HepG2 (cell line): Measurements from ENCODE around the gene POLR3GL. TPM values are rescaled to one million over a fixed set of nuclear protein-coding genes. Genes with fewer than 3 reads are reported as not detected.

Experiments
- ATAC-seq: fragments of 200-7000 bp; cut with Tn5 transposase; 3 replicates; pipeline ENCODE4 v1.9.1; 2020; ENCODE audit warnings: mild to moderate bottlenecking, moderate library complexity
- BruUV-seq: library from RNA; stranded (reverse); fragments of 400-500 nt; replicated peaks from 2 replicates; lab custom pipeline; 2021; lab: Mats Ljungman, UMichigan
- CTCF ChIA-PET: fragments of 300-600 bp; formaldehyde crosslinking; extraction: SDS; loops from one replicate; lab custom pipeline; 2021; ENCODE audit warnings: low total read pairs, inconsistent platforms, low intra/inter-chr PET ratio; lab: Yijun Ruan, JAX
- POLR2A ChIA-PET: fragments of 350-600 bp; sonication (Branson Sonifier 250); formaldehyde crosslinking; loops from one replicate; lab custom pipeline; 2020; ENCODE audit warnings: antibody characterized with exemption, inconsistent platforms; lab: Yijun Ruan, JAX
- DNase-seq: peaks from one replicate; pipeline ENCODE4 v3.0.0-alpha.2; 2015; ENCODE audit warnings: low spot score
- FAIRE-seq: peaks from 3 replicates; lab custom pipeline; 2011; peaks lifted over from hg19 to GRCh38; lab: Jason Lieb, UNC
- H2AFZ ChIP-seq: one replicate; pipeline ENCODE4 v1.6.1; 2011; ENCODE audit warnings: low read length, inconsistent platforms
- H3K27ac ChIP-seq: fragments of 300-600 bp; 3 replicates; pipeline ENCODE4 v1.8.0; 2011; ENCODE audit warnings: mixed run types, mild to moderate bottlenecking, mixed read lengths, low read length, inconsistent platforms; ENCODE audit not compliant: insufficient read depth; ENCODE audit errors: extremely low read length
- H3K27me3 ChIP-seq, 2 experiments: fragments of 200-600 bp in 1 of 2; 2 replicates in 1 of 2; 3 replicates in 1 of 2; pipeline versions ENCODE4 v1.6.0 to v1.8.0; 2011; ENCODE audit warnings: low read length in 2 of 2, mild to moderate bottlenecking in 2 of 2, moderate library complexity in 2 of 2, inconsistent platforms in 1 of 2; ENCODE audit not compliant: insufficient read depth in 2 of 2, control insufficient read depth in 1 of 2
- H3K36me3 ChIP-seq, 2 experiments: fragments of 200-600 bp in 1 of 2; replicated peaks in 1 of 2; 2 replicates in 1 of 2; 3 replicates in 1 of 2; pipeline versions ENCODE4 v1.5.1 to v1.8.0; 2011; ENCODE audit warnings: low read length in 2 of 2, inconsistent platforms in 1 of 2; ENCODE audit not compliant: insufficient read depth in 2 of 2, control insufficient read depth in 1 of 2
- H3K4me1 ChIP-seq: 2 replicates; pipeline ENCODE4 v1.5.1; 2012; ENCODE audit warnings: low read length, inconsistent platforms; ENCODE audit not compliant: insufficient read depth
- H3K4me2 ChIP-seq: 2 replicates; pipeline ENCODE4 v1.6.0; 2011; ENCODE audit warnings: low read depth, low read length, inconsistent platforms
- H3K4me3 ChIP-seq, 3 experiments: fragments of 200-600 bp in 1 of 3; sonication (generic), shearing (Covaris generic) in 1 of 3; replicated peaks in 1 of 3; 2 replicates each; pipeline ENCODE4 v1.5.1; 2011 to 2016; ENCODE audit warnings: low read length in 3 of 3, inconsistent platforms in 2 of 3, low read depth in 2 of 3, mild to moderate bottlenecking in 2 of 3, control low read depth in 1 of 3, mixed read lengths in 1 of 3; ENCODE audit not compliant: insufficient read depth in 1 of 3
- H3K79me2 ChIP-seq: one replicate; pipeline ENCODE4 v1.6.1; 2011; ENCODE audit warnings: low read length, inconsistent platforms; ENCODE audit not compliant: insufficient read depth
- H3K9ac ChIP-seq: 2 replicates; pipeline ENCODE4 v1.6.0; 2011; ENCODE audit warnings: mild to moderate bottlenecking, low read depth, low read length, inconsistent platforms; ENCODE audit not compliant: insufficient read depth
- H3K9me3 ChIP-seq: 2 replicates; pipeline ENCODE4 v1.5.1; 2012; ENCODE audit warnings: mild to moderate bottlenecking, low read length
- H4K20me1 ChIP-seq: 2 replicates; pipeline ENCODE4 v1.6.0; 2011; ENCODE audit warnings: inconsistent platforms, mild to moderate bottlenecking, low read length, moderate library complexity; ENCODE audit not compliant: insufficient read depth
- CTCF ChIP-seq: sonication (generic); formaldehyde crosslinking; IDR thresholded peaks from 2 replicates; pipeline ENCODE4 v1.5.0; 2020; ENCODE audit warnings: mild to moderate bottlenecking, missing genetic modification reagents, moderate library complexity
- LCORL ChIP-seq, 2 experiments: fragments of 450-650 bp in 1 of 2; sonication (generic) in 1 of 2; formaldehyde crosslinking in 1 of 2; IDR thresholded peaks; 2 replicates each; pipeline versions ENCODE4 v1.5.0 to v1.6.1; 2017 to 2020; ENCODE audit warnings: antibody characterized with exemption in 1 of 2, missing genetic modification reagents in 1 of 2
- MED1 ChIP-seq: sonication (generic); formaldehyde crosslinking; IDR thresholded peaks from 2 replicates; pipeline ENCODE4 v1.4.0; 2020; ENCODE audit warnings: missing genetic modification reagents
- NFYC ChIP-seq: IDR thresholded peaks from 2 replicates; pipeline ENCODE4 v1.6.1; 2016; ENCODE audit warnings: missing genetic modification reagents, missing compliant biosample characterization
- ONECUT2 ChIP-seq: sonication (generic); formaldehyde crosslinking; IDR thresholded peaks from 2 replicates; pipeline ENCODE4 v1.4.0; 2020; ENCODE audit warnings: missing genetic modification reagents
- PHF20 ChIP-seq: sonication (generic); formaldehyde crosslinking; IDR thresholded peaks from 2 replicates; pipeline ENCODE4 v1.5.0; 2020; ENCODE audit warnings: mild to moderate bottlenecking, missing genetic modification reagents
- RARA ChIP-seq: IDR thresholded peaks from 2 replicates; pipeline ENCODE4 v1.6.1; 2016; ENCODE audit warnings: missing genetic modification reagents, missing compliant biosample characterization
- RBFOX2 ChIP-seq: fragments of 200-400 bp; formaldehyde crosslinking; IDR thresholded peaks from 2 replicates; pipeline ENCODE4 v1.6.1; 2017; ENCODE audit warnings: low read depth, mild to moderate bottlenecking, low read length
- SALL1 ChIP-seq: sonication (generic); formaldehyde crosslinking; IDR thresholded peaks from 2 replicates; pipeline ENCODE4 v1.8.0; 2022; ENCODE audit warnings: mild to moderate bottlenecking, missing genetic modification reagents
- SIX4 ChIP-seq: sonication (generic); formaldehyde crosslinking; IDR thresholded peaks from 2 replicates; pipeline ENCODE4 v1.4.0; 2020; ENCODE audit warnings: missing genetic modification reagents
- SKI ChIP-seq: fragments of 450-650 bp; IDR thresholded peaks from one replicate; pipeline ENCODE4 v1.6.1; 2018; ENCODE audit warnings: mild to moderate bottlenecking; ENCODE audit not compliant: partially characterized antibody
- STAG1 ChIP-seq: sonication (generic); formaldehyde crosslinking; IDR thresholded peaks from 2 replicates; pipeline ENCODE4 v1.4.0; 2020; ENCODE audit warnings: missing genetic modification reagents
- TEAD3 ChIP-seq: optimal IDR thresholded peaks from 2 replicates; pipeline ENCODE3; 2016; ENCODE audit warnings: borderline replicate concordance
- TOE1 ChIP-seq: sonication (generic); formaldehyde crosslinking; IDR thresholded peaks from 2 replicates; pipeline ENCODE4 v1.4.0; 2020; ENCODE audit warnings: mild to moderate bottlenecking, missing genetic modification reagents
- ZNF460 ChIP-seq: sonication (generic); formaldehyde crosslinking; IDR thresholded peaks from 2 replicates; pipeline ENCODE4 v1.5.1; 2020; ENCODE audit warnings: missing genetic modification reagents, mild to moderate bottlenecking, borderline replicate concordance
- WGBS: methylation state at CpG from one replicate; pipeline ENCODE4 v1.1.6; 2017; ENCODE audit warnings: low lambda C conversion rate; 5-methylcytosine and 5-hydroxymethylcytosine counted together
- in situ Hi-C: cut with HindIII; loops from 2 replicates; pipeline ENCODE4 v1.10.0; 2017; ENCODE audit warnings: low pct_unique_long_range_greater_than_20kb; ENCODE audit not compliant: extremely low pct_ligation_motif_present
- intact Hi-C: fragments of 100-400 bp; cut with micrococcal nuclease; formaldehyde crosslinking; loops from one replicate; pipeline ENCODE4 v1.10.0; 2022; ENCODE audit not compliant: unreplicated experiment
- polyA plus RNA-seq, 8 experiments: library from polyadenylated mRNA; depleted of rRNA in 3 of 8; stranded (reverse) in 7 of 8; unstranded in 1 of 8; fragments of >200 nt; fragmentation: Illumina TruSeq in 4 of 8; extraction: Trizol in 4 of 8; gene quantifications; 2 replicates each; pipeline versions ENCODE4 v1.2.1 to v1.2.3, GENCODE V29; 2011 to 2016; ENCODE audit warnings: low read depth in 4 of 8, missing spikeins in 1 of 8, mixed read lengths in 1 of 8; ENCODE audit not compliant: insufficient read depth in 1 of 8
- total RNA-seq, 5 experiments: library from RNA; depleted of rRNA; stranded (reverse); fragments of >200 nt; fragmentation: Illumina TruSeq; extraction: Trizol; gene quantifications; 2 replicates each; pipeline ENCODE4 v1.2.3, GENCODE V29; 2016; ENCODE audit warnings: low read depth in 1 of 5
- TF ChIP-seq, protein P1 (sequence below): sonication (generic); IDR thresholded peaks from 2 replicates; pipeline ENCODE4 v1.6.1; 2016; ENCODE audit warnings: low read depth, borderline replicate concordance
- TF ChIP-seq, protein P2 (sequence below): IDR thresholded peaks from 2 replicates; pipeline ENCODE4 v1.4.0; 2020; ENCODE audit warnings: mild to moderate bottlenecking, missing genetic modification reagents

Gene POLR3GL
- total and polyA plus RNA-seq, 2 of the 13 experiments (the other 11 are each of a cell fraction or from before 2014, with no cell fraction given), result 11.5 to 12.4 TPM

- Histone ChIP-seq H3K9ac (no peak overlapping the region), H3K4me1 (peaks cover 66% of the 10 kb centered on the region), H3K4me3 (no peak overlapping the region), H3K79me2 (no peaks in the 10 kb centered on the region), H3K27ac (no peak overlapping the region), H2AFZ (no peak overlapping the region), H3K36me3 (no peaks in the 10 kb centered on the region), H3K27me3 (no peaks in the 10 kb centered on the region), H3K9me3 (no peaks in the 10 kb centered on the region), H3K4me2 (peak overlapping the region; percentile 40; the same call in 1 of the 2 replicates), H4K20me1 (no peaks in the 10 kb centered on the region)
- FAIRE-seq (peak; percentile 59), DNase-seq (peak; percentile 50), ATAC-seq (peak; percentile 53)
- ChIA-PET CTCF (interaction anchor here (1.3 to 4.4 kb wide), 3 partner anchors 28 to 87 kb away, joined by 4 to 60 read pairs (median 23); no protein-coding TSS in a partner anchor), POLR2A (interaction anchor here (0.6 to 2.9 kb wide), 5 partner anchors 14 to 72 kb away, joined by 3 to 9 read pairs (median 5); partner anchors contain the start of genes ANKRD34A, POLR3GL and RBM8A)
- no TSS peak for BruUV-seq
- intact Hi-C loops, result loop anchor here (5.0 kb wide), 1 partner anchor 87 kb away; no protein-coding TSS in a partner anchor
- 59% methylated on average over 9 of the region's 9 CpGs for WGBS
- in situ Hi-C loops, result loop anchor here (5.0 kb wide), 1 partner anchor 33 kb away; no protein-coding TSS in a partner anchor
- TF ChIP-seq TEAD3 (CRISPR knock-in tag), result peak; percentile 27
- peak; percentile 43 for TF ChIP-seq SKI
- peak; percentile 28; the same call in 1 of the 2 replicates for TF ChIP-seq STAG1 (CRISPR knock-in tag)
- TF ChIP-seq NFYC (CRISPR knock-in tag), result peak; percentile 34; the same call in 1 of the 2 replicates
- no peak for TF ChIP-seq LCORL (IDR thresholded peaks at IDR 0.05)
- TF ChIP-seq LCORL (CRISPR knock-in tag; IDR thresholded peaks at IDR 0.05), result peak; percentile 52; the same call in 1 of the 2 replicates
- peak; percentile 63 for TF ChIP-seq SIX4
- TF ChIP-seq, protein P1, sequence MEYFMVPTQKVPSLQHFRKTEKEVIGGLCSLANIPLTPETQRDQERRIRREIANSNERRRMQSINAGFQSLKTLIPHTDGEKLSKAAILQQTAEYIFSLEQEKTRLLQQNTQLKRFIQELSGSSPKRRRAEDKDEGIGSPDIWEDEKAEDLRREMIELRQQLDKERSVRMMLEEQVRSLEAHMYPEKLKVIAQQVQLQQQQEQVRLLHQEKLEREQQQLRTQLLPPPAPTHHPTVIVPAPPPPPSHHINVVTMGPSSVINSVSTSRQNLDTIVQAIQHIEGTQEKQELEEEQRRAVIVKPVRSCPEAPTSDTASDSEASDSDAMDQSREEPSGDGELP, result peak; percentile 40; the same call in 1 of the 2 replicates
- TF ChIP-seq, protein P2, sequence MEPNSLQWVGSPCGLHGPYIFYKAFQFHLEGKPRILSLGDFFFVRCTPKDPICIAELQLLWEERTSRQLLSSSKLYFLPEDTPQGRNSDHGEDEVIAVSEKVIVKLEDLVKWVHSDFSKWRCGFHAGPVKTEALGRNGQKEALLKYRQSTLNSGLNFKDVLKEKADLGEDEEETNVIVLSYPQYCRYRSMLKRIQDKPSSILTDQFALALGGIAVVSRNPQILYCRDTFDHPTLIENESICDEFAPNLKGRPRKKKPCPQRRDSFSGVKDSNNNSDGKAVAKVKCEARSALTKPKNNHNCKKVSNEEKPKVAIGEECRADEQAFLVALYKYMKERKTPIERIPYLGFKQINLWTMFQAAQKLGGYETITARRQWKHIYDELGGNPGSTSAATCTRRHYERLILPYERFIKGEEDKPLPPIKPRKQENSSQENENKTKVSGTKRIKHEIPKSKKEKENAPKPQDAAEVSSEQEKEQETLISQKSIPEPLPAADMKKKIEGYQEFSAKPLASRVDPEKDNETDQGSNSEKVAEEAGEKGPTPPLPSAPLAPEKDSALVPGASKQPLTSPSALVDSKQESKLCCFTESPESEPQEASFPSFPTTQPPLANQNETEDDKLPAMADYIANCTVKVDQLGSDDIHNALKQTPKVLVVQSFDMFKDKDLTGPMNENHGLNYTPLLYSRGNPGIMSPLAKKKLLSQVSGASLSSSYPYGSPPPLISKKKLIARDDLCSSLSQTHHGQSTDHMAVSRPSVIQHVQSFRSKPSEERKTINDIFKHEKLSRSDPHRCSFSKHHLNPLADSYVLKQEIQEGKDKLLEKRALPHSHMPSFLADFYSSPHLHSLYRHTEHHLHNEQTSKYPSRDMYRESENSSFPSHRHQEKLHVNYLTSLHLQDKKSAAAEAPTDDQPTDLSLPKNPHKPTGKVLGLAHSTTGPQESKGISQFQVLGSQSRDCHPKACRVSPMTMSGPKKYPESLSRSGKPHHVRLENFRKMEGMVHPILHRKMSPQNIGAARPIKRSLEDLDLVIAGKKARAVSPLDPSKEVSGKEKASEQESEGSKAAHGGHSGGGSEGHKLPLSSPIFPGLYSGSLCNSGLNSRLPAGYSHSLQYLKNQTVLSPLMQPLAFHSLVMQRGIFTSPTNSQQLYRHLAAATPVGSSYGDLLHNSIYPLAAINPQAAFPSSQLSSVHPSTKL, result peak; percentile 34; the same call in 1 of the 2 replicates
- peak; percentile 47 for TF ChIP-seq CTCF (CRISPR knock-in tag)
- TF ChIP-seq MED1 (CRISPR knock-in tag), result 0 out of 2 replicates have a peak, but pooled peaks have one; percentile 14
- no peak for TF ChIP-seq ZNF460 (CRISPR knock-in tag)
- peak; percentile 24; the same call in 1 of the 2 replicates for TF ChIP-seq RARA
- no peak for TF ChIP-seq PHF20
- TF ChIP-seq RBFOX2, result no peak
- no peak for TF ChIP-seq TOE1
- TF ChIP-seq ONECUT2 (CRISPR knock-in tag), result no peak
- TF ChIP-seq SALL1 (CRISPR knock-in tag), result 0 out of 2 replicates have a peak, but pooled peaks have one; percentile 13
Measured at GRCh38 chr1:145978854-145979745, 14.6 kb downstream of the POLR3GL start.
